BLaER1 (cell line): ENCODE measurements around the gene DOLPP1.
A peak's percentile ranks its signal among the peaks of the same experiment; 100 is the strongest.
"Not testable (repeated sequence)": the region's sequence is repeated elsewhere in the genome, so short reads cannot be mapped to it uniquely, and the experiment has no call there.

Experiments used
- H3K27ac ChIP-seq: shearing (Covaris generic); formaldehyde crosslinking; 2 replicates; pipeline ENCODE4 v1.8.1; 2022
- H3K27me3 ChIP-seq: shearing (Covaris generic); formaldehyde crosslinking; 2 replicates; pipeline ENCODE4 v1.8.1; 2022
- H3K36me3 ChIP-seq: shearing (Covaris generic); formaldehyde crosslinking; 2 replicates; pipeline ENCODE4 v1.8.1; 2022
- H3K4me1 ChIP-seq: shearing (Covaris generic); formaldehyde crosslinking; 2 replicates; pipeline ENCODE4 v1.8.1; 2022
- H3K4me2 ChIP-seq: shearing (Covaris generic); formaldehyde crosslinking; 2 replicates; pipeline ENCODE4 v1.8.1; 2022
- H3K4me3 ChIP-seq: shearing (Covaris generic); formaldehyde crosslinking; 2 replicates; pipeline ENCODE4 v1.8.1; 2022
- H3K9ac ChIP-seq: shearing (Covaris generic); formaldehyde crosslinking; 2 replicates; pipeline ENCODE4 v1.8.1; 2022
- H3K9me3 ChIP-seq: shearing (Covaris generic); formaldehyde crosslinking; 2 replicates; pipeline ENCODE4 v1.8.1; 2022
- H4K20me1 ChIP-seq: shearing (Covaris generic); formaldehyde crosslinking; 2 replicates; pipeline ENCODE4 v1.8.1; 2022
- Cebpa-rat ChIP-seq: shearing (Covaris generic); IDR thresholded peaks from 2 replicates; pipeline ENCODE4 v1.8.1; 2022

The DOLPP1 gene

GRCh38 chr9:129124506-129125069 is 43.7 kb downstream of the DOLPP1 start:
- H3K27ac ChIP-seq: peak overlapping the region; percentile 43; the same call in 1 of the 2 replicates
- no peak for TF ChIP-seq Cebpa-rat

GRCh38 chr9:129125478-129125877 is 44.6 kb downstream of the DOLPP1 start:
- Histone ChIP-seq H3K4me3 (no peak overlapping the region), H4K20me1 (peaks cover 60% of the 10 kb centered on the region), H3K4me2 (peak overlapping the region; percentile 74), H3K36me3 (peaks cover 93% of the 10 kb centered on the region), H3K9ac (no peak overlapping the region), H3K27me3 (no peaks in the 10 kb centered on the region), H3K4me1 (peaks cover 35% of the 10 kb centered on the region), H3K9me3 (no peaks in the 10 kb centered on the region), H3K27ac (no peak overlapping the region)
- TF ChIP-seq Cebpa-rat: no peak

More at GRCh38 chr9:129124506-129125069, 43.7 kb downstream of the DOLPP1 start:
- Histone ChIP-seq H3K9ac (0 out of 2 replicates have a peak overlapping the region, but pooled peaks have one; percentile 8), H4K20me1 (peaks cover 69% of the 10 kb centered on the region), H3K9me3 (no peaks in the 10 kb centered on the region), H3K4me3 (no peak overlapping the region), H3K4me2 (peak overlapping the region; percentile 74), H3K27me3 (no peaks in the 10 kb centered on the region), H3K36me3 (peaks cover 92% of the 10 kb centered on the region), H3K4me1 (peaks cover 38% of the 10 kb centered on the region)

GRCh38 chr9:129126749-129127618 is 46.1 kb downstream of the DOLPP1 start:
- no peaks in the 10 kb centered on the region for H3K27me3 ChIP-seq
- no peaks in the 10 kb centered on the region for H3K9me3 ChIP-seq
- H3K36me3 ChIP-seq: peaks cover 91% of the 10 kb centered on the region
- peaks cover 44% of the 10 kb centered on the region for H3K4me1 ChIP-seq
- H3K27ac ChIP-seq: peak overlapping the region; percentile 45
- no peak overlapping the region for H3K4me3 ChIP-seq
- no peak for TF ChIP-seq Cebpa-rat
- H4K20me1 ChIP-seq: peaks cover 54% of the 10 kb centered on the region
- H3K9ac ChIP-seq: peak overlapping the region; percentile 65
- peak overlapping the region; percentile 74 for H3K4me2 ChIP-seq

GRCh38 chr9:129128689-129129088 is 47.8 kb downstream of the DOLPP1 start:
- Histone ChIP-seq H3K27me3 (no peaks in the 10 kb centered on the region), H3K27ac (no peak overlapping the region), H3K4me1 (peaks cover 46% of the 10 kb centered on the region), H3K9ac (no peak overlapping the region), H3K4me2 (no peak overlapping the region), H3K4me3 (no peak overlapping the region), H4K20me1 (peaks cover 43% of the 10 kb centered on the region), H3K36me3 (peaks cover 91% of the 10 kb centered on the region), H3K9me3 (no peaks in the 10 kb centered on the region)
- no peak for TF ChIP-seq Cebpa-rat

GRCh38 chr9:129130271-129130670 is 49.4 kb downstream of the DOLPP1 start:
- Histone ChIP-seq H3K4me1 (peaks cover 34% of the 10 kb centered on the region), H4K20me1 (peaks cover 36% of the 10 kb centered on the region), H3K36me3 (peaks cover 91% of the 10 kb centered on the region)
- not testable (repeated sequence) for H3K4me2 ChIP-seq, H3K27me3 ChIP-seq, H3K27ac ChIP-seq, H3K9ac ChIP-seq, H3K4me3 ChIP-seq, H3K9me3 ChIP-seq

- H3K9ac ChIP-seq: no peak overlapping the region
- H3K36me3 ChIP-seq: peaks cover 91% of the 10 kb centered on the region
- H3K27me3 ChIP-seq: no peaks in the 10 kb centered on the region
- peaks cover 29% of the 10 kb centered on the region for H3K4me1 ChIP-seq
- H3K27ac ChIP-seq: no peak overlapping the region
- no peak for TF ChIP-seq Cebpa-rat
- H3K4me3 ChIP-seq: no peak overlapping the region
- no peak overlapping the region for H3K4me2 ChIP-seq
- no peaks in the 10 kb centered on the region for H3K9me3 ChIP-seq
- peaks cover 31% of the 10 kb centered on the region for H4K20me1 ChIP-seq
These were observed 49.9 kb downstream of the DOLPP1 start for GRCh38 chr9:129130791-129131190.

GRCh38 chr9:129131300-129132145 is 50.6 kb downstream of the DOLPP1 start:
- Histone ChIP-seq H3K9ac (no peak overlapping the region), H3K4me3 (no peak overlapping the region), H3K4me2 (no peak overlapping the region), H3K9me3 (no peaks in the 10 kb centered on the region), H3K27ac (no peak overlapping the region), H3K36me3 (peaks cover 96% of the 10 kb centered on the region), H4K20me1 (peaks cover 25% of the 10 kb centered on the region), H3K4me1 (peaks cover 22% of the 10 kb centered on the region), H3K27me3 (no peaks in the 10 kb centered on the region)
- no peak for TF ChIP-seq Cebpa-rat

- Histone ChIP-seq H3K27ac (0 out of 2 replicates have a peak overlapping the region, but pooled peaks have one; percentile 32), H3K27me3 (no peaks in the 10 kb centered on the region), H3K9me3 (no peaks in the 10 kb centered on the region), H3K4me3 (no peak overlapping the region), H4K20me1 (peaks cover 13% of the 10 kb centered on the region; the same call in 1 of the 2 replicates), H3K9ac (no peak overlapping the region), H3K36me3 (peaks cover 96% of the 10 kb centered on the region), H3K4me2 (no peak overlapping the region), H3K4me1 (peaks cover 10% of the 10 kb centered on the region)
- no peak for TF ChIP-seq Cebpa-rat
These were observed 52.2 kb downstream of the DOLPP1 start for GRCh38 chr9:129133082-129133481.

- Histone ChIP-seq H3K4me1 (peaks cover 29% of the 10 kb centered on the region), H3K4me3 (no peak overlapping the region), H3K9ac (no peak overlapping the region), H3K4me2 (no peak overlapping the region), H3K36me3 (peaks cover 84% of the 10 kb centered on the region), H3K27me3 (no peaks in the 10 kb centered on the region), H3K9me3 (no peaks in the 10 kb centered on the region), H4K20me1 (peaks cover 10% of the 10 kb centered on the region; the same call in 1 of the 2 replicates), H3K27ac (no peak overlapping the region)
- TF ChIP-seq Cebpa-rat: no peak
These were observed 54.6 kb downstream of the DOLPP1 start for GRCh38 chr9:129135476-129135875.
